Measurements from ENCODE around the gene SCAF4.
"Not testable (repeated sequence)": the region's sequence is repeated elsewhere in the genome, so short reads cannot be mapped to it uniquely, and the experiment has no call there.

SCAF4 gene

DNA sequence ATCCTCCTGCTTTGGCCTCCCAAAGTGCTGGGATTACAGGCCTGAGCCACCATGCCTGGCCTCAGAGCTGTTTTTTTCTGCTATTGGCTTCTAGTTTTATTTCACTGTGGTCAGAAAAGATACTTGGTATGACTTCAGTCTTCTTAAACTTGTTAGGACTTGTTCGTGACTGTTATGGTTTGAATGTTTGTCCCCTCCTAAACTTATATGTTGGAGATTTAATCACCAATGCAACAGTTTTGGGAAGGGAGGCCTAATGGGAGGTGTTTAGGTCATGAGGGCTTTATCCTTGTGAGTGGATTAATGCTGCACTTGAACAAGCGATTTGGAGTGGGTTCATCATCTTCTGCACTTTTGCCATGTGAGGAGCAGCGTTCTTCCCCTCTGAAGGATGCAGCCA is 96.9 kb downstream of the SCAF4 start:
- DNase-seq, result no peak

DNA sequence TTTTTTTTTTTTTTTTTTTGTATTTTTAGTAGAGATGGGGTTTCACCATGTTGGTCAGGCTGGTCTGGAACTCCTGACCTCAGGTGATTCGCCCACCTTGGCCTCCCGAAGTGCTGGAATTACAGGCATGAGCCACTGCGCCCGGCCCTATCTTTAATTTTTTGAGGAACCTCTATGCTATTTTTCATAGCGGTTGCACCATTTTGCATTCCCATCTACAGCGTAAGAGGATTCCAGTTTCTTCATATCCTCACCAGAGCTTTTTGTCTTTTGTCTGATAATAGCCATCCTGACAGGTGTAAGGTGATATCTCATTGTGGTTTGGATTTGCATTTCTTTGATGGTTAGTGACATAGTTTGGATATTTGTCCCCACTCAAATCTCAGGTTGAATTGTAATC is 100.0 kb downstream of the SCAF4 start:
- not testable (repeated sequence) for DNase-seq

DNA sequence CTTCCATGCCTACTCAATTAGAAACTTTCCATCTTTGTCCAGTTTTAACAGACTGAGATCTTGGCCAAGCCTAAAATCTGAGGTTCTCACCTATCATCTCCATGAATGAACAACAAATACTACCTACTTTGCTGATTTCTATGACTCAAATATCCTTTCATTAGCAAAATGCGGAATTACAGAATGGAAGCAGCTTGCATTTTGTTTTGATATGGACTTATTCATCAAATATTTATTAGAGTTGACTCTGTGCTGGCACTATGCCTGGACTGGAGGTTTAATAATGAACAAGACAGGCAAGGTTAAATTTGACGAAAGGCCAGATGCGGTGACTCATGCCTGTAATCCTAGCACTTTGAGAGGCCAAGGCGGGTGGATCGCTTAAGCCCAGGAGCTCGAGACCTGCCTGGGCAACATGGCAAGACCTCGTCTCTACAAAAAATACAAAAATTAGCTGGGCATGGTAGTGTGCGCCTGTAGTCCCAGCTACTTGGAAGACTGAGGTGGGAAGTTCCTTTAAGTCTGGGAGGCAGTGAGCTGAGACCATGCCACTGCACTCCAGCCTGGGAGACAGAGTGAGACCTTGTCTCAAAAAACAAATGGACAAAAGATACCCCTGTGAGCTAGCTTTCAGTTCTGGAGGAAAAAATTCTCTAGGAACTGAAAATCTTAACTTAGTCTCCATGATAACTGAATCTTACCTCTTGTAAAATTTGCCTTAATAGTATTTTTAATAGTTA is 101.8 kb downstream of the SCAF4 start:
- no peak for DNase-seq

DNA sequence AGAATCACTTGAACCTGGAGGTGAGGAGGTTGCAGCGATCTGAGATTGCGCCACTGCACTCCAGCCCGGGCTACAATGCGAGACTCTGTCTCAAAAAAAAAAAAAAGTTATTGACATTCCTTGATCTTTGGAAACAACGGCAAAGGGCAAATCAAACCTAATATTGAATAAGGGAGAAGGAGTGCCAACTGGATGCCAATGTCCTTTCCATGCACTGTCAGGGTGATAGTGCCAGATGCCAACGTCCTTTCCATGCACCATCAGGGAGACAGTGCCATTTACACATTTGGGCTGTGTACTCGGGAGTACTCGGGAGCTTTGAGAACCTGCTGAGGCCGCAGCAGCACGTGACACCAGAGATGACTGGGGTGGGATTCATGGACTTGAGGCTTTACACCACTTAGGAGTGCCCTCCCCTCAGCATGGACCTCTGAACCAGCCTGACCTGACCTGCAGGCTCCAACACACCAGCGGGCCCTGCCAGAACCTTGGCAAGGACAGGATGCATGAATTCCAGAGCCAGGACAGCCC is 106.9 kb downstream of the SCAF4 start:
- DNase-seq, result no peak

DNA sequence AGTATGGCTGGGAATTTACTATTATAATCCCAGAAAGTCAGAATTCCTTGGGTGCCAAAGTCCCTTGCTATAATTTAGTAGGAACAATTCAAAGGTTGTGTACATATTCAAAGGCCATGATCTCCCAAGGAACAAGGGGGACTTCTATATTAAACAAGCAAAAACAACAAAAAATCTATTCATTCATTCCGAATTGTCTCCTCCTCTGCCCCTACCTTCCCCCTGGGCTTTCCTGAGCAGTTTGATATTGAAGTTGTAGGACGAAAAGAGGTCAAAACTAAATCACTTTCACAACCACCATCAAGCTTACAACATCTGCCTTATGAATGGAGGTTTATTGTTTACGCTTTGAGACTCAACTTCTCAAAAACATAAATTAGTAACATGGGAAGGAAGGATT is 107.7 kb downstream of the SCAF4 start:
- DNase-seq, result no peak

DNA sequence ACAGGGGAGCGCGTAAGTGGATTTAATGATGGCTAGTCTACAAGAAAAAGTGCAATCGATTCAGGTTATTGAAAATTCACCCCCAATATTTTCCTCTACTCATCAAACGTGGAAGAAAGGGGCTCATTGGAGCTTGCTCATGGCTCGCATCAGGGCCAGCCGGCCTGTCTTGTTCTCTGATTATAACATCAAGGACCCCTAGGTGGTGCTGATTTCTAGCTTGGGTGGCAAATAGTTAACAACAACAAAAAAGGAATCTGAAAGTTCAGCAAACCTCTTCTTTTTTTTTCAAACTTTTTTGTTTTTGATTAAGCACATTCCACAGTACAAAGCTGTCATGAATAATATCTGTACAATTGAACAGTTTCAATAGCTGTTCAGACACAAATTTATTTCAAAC is 108.3 kb downstream of the SCAF4 start:
- DNase-seq, result no peak

DNA sequence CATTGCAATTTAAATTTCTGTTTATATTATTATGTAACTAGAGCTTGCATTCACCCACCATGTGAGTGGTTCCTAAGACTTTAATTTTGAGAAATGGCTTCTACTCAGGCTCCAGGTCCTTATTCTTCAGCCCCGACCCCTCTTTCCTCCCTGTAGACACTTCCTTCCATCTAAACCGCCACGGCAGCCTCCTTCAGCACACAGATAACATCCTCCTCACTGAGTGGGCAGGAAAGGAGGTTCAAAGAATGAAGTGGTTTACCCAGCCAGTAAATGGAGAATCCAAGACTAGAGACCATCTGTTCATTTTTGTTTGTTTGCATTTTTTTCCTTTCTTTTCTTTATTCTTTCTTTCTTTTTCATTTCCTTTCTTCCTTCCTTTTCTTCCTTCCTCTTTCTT is 109.5 kb downstream of the SCAF4 start:
- no peak for DNase-seq

All from T-helper 9 cell (primary cell).